Stimulated activated CD4-positive, alpha-beta T cell treated with anti-CD3 and anti-CD28 coated beads, TNF-alpha, amount 100 ng/mL, for 4 hours (primary cell): ENCODE data around the gene AMBRA1.
"Not testable (repeated sequence)": the region's sequence is repeated elsewhere in the genome, so short reads cannot be mapped to it uniquely, and the experiment has no call there.

Experiments used
- DNase-seq, 3 experiments: peaks; one replicate each; pipeline ENCODE4 v3.0.0-alpha.2; 2020; ENCODE audit warnings: low read depth in 3 of 3

Gene AMBRA1

DNA sequence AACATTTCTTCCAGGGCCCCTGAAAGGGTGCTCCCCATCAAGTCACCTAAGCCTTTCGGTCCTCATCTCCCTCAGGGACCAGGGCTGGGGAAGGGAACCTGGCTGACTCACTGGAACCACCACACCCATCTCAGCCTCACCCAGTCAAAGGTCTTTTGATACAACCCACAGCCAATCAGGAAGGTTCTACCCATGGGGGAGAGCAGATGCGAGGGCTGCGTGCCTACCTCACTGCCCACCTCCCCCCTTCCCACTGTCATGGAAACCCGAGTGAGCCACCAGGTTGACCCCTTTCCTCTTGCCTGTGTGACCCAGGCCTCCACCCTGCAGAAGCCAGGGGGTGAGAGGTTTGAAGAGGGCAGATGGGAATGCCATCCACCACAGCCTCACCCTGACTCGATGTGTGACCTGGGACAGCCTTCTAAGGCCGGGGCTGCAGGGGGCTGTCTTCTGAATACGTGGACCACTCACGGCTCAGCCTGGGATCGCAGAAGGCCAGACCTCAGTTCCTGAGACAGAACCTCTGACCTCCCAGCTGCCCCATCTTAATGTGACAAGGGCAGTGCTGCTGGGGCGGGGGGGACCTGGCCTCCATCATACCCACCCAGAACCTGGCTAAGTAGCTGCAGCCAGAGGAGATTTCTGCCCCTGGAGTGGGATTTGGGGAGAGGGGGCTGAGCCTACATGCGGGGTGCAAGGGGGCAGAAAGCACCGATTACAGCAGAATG is 209.7 kb downstream of the AMBRA1 start:
- DNase-seq, result no peak

DNA sequence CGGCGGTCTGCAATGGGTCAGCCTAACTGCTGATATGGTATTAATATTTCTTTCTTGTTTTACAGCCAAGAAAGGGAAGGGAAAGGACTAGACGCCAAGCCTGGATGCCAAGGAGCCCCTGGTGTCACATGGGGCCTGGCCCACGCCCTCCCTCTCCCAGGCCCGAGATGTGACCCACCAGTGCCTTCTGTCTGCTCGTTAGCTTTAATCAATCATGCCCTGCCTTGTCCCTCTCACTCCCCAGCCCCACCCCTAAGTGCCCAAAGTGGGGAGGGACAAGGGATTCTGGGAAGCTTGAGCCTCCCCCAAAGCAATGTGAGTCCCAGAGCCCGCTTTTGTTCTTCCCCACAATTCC is 210.4 kb downstream of the AMBRA1 start:
- DNase-seq, result no peak

DNA sequence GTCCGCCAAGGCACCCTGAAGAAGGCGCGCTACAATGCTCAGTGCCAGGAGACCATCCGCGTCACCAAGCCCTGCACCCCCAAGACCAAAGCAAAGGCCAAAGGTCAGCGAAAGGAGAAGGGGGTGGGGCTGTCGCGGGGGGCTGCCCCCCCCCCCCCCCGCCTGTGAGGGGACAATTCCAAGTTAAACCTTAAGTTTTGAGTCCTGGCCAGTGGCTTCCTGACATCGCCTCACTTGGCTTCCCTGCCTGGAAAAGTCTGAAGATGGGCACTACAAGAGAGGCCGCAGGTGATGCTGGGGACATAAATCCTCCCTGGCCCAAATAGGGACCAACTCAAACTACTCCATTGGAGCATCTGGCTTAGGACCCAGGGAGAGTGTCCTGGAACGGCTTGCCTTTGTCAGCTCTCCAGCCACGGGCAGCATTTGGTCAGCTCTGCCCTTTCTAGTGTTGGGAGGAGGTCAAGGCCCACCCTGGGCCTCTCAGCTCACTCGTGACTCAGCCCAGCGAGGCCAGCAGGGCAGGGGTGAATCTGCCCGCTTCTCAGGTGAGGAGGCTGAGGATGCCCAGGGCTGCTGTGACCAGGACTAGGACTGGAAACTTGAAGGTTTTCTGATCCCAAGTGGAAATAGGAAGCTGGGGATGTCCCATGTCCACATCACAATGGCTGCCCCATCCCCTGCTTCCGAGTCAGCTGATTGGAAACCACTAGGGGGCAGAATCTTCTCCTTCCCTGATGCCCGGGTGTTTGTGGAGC is 211.0 kb downstream of the AMBRA1 start:
- no peak for DNase-seq

DNA sequence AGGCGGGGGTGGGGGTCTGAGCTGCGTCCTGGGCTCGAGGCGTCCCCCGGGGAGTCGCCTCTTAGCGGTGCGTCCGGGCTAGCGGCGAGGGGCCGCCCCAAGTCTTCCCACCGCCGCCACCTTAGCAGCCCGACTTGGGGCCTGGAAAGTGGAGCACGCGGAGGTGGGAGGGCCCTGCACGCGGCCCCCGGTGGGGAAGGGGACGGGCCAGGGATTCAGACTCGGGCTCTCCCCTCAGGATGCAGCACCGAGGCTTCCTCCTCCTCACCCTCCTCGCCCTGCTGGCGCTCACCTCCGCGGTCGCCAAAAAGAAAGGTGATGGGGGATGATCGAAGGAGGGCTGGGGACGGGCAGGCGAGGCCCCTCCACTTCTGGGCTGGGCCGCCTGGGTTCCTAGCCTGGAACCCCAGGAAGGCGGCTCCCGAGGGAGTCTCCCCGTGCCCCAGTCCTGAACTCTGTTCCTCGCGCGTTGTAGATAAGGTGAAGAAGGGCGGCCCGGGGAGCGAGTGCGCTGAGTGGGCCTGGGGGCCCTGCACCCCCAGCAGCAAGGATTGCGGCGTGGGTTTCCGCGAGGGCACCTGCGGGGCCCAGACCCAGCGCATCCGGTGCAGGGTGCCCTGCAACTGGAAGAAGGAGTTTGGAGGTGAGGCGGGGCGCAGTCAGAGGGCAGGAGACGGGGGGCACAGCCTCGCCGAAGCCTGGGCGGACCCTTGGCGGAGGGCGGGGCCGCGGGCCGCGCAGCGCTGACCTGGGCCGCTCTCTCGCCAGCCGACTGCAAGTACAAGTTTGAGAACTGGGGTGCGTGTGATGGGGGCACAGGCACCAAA is 211.8 kb downstream of the AMBRA1 start:
- no peak for DNase-seq

DNA sequence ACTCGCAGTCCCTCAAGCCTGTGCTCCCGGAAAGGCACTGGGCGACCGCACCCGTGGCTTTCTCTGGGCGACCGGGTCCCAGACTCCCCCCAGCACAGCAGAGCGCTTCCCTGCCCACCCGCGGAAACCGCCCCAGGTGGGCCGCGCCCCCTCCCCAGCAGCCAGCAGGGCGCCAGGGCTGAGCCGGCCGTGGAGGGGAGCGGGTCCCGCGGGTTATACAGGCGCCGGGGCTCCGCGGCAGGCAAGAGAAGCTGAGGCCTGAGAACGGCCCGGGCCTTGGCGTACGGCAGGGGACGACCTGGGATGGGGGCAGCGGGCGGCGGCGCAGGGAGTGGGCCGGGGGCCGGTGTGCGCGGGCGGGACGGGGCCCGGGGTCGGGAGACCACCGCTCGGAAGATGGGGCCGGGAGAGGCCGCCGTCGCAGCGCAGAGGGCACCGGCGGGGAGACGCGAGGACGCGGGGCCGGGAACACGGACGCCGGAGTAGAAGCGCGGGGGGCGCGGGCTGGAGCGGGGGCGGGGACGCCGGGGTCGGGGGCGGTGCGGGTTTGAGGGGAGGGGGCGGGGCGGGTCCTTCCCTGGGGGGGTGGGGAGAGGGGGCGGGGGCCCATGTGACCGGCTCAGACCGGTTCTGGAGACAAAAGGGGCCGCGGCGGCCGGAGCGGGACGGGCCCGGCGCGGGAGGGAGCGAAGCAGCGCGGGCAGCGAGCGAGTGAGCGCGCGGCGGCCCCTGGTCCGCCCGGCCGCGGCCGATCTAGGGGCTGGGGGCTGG is 212.6 kb downstream of the AMBRA1 start, which contains the start of gene MDK:
Gene MDK, plus strand, starts transcription at position 622 of the 771 bp plus-strand sequence. CDS start 389 bp downstream, outside the sequence.
- DNase-seq, result no peak

DNA sequence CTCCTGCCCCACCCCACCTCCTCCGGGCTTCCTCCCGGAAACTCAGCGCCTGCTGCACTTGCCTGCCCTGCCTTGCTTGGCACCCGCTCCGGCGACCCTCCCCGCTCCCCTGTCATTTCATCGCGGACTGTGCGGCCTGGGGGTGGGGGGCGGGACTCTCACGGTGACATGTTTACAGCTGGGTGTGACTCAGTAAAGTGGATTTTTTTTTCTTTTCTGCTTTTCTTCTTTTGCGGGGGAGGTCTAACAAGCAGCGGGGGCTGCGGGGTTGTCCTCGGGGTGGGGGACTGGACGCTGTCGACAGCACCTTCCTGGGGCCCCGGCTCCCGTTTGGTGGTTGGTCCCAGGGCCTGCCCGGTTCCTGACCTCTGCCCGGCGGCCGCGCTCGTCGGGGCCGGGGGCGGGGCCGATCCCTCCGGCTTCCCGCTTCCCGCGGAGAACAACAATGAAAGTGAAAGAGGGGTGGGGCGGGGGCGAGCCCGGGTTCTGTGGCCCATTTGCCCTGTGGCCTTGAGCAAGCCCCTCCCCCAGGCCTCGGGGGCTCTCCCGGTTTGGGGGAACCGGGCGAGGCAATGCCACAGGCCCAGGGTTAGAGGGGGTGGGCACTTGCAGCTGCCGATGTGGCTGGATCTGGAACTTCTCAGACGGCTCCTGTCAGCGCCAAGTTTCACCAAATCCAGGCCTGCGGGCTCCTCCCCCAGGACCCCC is 213.3 kb downstream of the AMBRA1 start:
- DNase-seq, result peak; percentile 42 to 57 (median 51)

DNA sequence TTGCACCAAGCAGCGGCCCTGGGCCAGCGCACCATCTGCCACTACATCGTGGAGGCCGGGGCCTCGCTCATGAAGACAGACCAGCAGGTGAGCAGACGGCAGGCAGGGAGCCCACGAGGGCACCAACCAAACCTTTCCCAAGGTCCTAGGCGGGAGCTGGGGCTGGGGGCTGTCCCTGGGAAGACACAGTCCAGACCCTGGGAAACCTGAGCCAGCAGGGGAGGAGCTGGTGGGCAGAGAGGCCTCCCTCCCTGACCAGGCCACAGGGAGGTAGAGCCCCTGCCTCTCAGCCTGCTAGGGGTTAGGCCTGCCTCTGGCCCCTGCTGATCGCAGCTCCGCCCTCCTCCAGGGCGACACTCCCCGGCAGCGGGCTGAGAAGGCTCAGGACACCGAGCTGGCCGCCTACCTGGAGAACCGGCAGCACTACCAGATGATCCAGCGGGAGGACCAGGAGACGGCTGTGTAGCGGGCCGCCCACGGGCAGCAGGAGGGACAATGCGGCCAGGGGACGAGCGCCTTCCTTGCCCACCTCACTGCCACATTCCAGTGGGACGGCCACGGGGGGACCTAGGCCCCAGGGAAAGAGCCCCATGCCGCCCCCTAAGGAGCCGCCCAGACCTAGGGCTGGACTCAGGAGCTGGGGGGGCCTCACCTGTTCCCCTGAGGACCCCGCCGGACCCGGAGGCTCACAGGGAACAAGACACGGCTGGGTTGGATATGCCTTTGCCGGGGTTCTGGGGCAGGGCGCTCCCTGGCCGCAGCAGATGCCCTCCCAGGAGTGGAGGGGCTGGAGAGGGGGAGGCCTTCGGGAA is 214.1 kb downstream of the AMBRA1 start:
- DNase-seq, result not testable (repeated sequence)

DNA sequence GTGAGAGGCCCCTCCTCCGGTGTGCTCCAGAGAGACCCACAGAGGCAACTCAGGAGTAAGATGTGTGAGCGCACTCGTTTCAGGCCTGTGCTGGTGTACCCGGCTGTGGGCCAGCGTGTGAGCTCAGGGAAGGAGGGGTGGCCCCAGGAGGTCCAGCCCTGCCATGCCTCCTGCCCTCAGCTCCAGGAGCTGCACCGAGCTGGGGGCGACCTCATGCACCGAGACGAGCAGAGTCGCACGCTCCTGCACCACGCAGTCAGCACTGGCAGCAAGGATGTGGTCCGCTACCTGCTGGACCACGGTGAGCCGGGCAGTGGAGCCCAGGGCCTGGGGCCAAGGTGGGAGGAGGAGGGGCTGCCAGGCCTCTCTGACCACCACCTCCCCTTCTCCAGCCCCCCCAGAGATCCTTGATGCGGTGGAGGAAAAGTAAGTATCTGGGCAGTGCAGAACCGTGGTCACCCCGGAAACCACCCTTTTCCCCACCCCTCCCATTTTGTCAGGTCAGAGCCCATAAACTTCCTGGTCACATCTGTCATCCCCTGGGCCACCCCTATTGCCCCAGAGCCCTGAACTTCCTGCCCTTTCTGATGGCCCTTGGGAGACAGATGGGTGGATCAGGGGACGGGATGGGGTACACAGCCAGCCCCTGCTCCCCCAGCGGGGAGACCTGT is 214.9 kb downstream of the AMBRA1 start:
- DNase-seq, result no peak

DNA sequence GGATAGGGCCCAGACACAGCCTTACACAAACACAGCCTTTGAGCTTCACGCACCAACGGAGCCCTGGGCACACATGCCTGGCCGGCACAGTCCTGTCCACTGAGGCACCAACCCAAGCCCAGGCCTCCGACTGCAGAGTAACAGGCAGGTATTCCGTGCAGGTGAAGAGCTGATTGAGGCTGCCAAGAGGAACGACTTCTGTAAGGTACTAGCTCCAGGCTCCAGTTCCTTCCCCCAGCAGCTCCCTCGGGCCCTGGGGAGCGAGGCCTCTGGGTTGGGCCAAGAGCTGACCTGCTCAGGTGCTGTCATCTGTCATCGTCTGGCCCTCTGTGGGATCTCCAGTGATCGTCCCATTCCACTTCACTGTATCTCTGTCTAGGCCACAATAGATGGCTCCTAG is 215.5 kb downstream of the AMBRA1 start:
- DNase-seq, result no peak

DNA sequence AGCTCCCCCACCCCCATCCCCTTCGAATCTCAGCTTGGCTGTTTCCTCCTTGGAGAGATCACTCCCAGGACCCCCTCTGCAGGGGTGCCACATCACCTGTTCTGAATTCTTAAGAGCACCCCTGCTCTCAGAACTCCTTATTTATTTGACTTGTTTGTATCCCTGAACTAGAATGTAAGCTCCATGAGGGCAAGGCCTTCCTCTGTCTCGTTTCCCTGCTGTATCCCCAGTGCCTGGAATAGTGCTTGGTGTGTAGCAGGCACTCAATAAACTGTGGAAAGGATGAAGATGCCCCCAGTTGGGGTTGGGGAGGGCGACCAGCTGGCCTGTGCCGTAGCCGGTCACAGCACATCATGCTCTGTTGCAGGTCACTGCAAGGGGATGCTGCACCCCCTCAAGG is 216.0 kb downstream of the AMBRA1 start:
- DNase-seq, result no peak

DNA sequence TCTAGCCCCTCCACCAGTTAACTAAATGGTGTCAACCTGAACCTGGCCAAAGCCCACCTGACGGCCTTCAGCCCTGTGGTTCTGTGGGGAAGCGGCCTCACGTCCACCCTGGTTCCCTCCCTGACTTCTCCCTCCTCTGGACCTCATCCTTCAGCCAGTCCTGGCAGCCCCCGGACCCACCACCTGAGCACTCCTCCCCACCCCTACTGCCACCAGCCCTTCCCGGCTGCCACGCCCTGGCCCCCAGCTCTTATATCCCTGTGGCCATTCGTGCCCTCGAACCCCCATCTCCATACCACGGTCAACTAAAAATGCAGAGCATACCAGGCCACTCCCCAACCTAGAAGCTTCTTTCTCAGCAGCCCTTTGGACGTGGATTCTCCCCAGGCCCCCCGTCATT is 216.5 kb downstream of the AMBRA1 start:
- no peak for DNase-seq

DNA sequence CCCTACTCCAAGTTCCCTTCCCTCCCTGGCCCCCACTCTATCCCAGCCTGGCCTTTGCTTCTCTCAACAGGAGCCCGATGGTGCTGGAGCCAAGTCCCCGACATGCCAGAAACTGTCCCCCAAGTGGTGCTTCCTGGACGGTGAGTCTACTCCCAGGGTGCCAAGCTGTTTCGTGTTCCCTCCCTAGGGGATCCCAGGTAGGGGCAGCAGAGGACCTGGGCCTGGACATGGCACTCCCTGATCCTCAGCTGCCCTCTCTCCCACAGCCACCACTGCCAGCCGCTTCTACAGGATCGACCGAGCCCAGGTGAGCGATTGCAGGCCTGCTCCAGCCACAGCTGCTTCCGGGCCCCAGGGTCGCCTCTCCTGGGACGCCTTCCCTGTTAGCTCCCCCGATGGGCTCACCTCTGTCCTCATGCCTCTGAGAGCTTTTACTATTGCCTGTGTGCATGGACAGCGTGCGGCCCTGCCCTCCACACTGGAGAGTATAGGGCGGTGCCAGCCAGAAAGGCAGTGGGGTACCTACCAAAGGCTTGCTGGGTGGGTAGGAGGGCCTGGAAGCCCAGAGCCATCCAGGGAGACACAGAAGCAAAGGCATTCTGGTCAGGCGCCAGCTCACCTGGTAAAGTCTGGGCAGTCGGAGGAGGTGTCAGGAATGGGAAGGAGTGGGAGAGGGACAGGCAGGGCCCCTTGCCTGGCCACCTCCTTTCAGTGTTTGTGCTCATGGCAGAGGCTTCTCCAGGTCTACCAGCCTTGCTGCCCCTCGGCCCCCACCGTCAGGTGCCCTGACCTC is 217.4 kb downstream of the AMBRA1 start:
- no peak for DNase-seq

DNA sequence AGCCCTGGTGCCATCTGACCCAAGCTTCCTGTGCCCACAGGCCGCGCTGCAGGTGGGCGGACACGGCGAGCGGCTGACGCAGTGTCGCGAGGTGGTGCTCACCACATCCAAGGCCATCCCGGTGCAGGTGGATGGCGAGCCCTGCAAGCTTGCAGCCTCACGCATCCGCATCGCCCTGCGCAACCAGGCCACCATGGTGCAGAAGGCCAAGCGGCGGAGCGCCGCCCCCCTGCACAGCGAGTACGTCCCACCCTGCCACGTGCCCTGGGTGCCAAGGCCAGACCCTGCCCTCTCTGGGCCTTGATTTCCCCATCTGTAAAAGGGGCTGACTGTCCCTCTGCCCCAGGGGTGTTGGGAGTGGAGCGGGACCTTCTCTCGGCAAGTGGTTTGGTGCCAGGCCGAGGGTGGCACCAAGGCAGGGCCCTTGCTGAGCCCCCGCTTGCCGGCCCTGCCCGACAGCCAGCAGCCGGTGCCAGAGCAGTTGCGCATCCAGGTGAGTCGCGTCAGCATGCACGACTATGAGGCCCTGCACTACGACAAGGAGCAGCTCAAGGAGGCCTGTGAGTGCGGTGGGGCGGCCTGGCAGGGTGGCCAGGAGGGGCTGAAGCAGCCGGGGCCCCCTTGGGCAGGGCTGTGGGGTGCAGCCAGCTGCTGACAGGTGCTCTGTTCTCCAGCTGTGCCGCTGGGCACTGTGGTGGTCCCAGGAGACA is 218.3 kb downstream of the AMBRA1 start:
- DNase-seq, result no peak

DNA sequence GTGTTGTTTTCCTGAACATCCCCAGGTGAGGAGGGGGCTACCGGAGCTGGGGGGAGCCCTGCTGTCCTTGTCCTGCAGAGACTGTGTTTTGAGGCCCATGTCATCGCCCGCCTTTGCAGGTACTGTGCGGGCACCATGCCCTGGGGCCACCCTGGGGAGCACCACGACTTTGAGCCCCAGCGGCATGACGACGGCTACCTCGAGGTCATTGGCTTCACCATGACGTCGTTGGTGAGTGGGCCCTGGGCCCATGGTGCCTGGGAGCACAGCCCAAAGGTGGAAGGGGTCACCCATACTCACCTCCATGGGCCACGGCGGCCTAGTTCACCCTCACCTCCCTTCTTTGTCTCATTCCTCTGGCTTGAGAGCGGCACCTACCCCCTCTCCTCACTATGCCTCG is 219.0 kb downstream of the AMBRA1 start:
- no peak for DNase-seq

DNA sequence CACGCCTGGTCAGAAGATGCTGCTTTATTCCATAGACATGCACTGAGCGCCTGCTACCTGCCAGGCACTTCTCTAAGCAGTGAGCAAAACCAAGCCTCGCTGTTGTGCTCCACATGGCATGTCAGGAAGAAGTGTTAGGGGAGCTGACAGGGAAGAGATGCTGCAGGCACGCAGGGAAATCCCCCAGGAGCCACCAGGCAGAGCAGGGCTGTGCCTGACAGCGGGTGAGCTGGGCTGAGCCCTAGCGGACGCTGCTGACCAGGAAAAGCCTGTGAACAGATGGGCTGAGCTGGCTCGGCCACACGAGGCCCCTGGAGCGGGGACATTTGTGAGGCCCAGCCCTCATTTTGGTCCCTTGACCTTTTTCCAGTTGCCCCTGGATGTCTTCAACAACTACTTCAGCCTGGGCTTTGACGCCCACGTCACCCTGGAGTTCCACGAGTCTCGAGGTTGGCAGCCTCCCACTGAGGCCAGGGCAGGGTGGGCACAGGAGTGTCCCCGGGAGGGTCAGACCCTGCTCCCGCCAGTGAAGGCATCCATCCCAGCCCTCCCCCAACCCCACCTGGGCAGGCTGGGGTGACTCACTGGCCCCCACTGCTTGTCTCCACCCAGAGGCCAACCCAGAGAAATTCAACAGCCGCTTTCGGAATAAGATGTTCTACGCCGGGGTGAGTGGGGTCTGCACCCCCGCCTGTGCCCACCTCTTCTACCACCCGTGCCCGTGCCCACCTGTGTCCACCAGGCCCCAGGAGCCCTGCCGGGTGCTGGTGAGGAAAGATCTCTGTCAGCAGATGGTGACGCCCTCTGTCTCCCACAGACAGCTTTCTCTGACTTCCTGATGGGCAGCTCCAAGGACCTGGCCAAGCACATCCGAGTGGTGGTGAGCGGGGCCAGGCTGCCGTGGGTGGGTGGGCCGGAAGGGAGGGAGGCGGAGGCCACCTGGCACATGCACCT is 219.8 kb downstream of the AMBRA1 start:
- no peak for DNase-seq

DNA sequence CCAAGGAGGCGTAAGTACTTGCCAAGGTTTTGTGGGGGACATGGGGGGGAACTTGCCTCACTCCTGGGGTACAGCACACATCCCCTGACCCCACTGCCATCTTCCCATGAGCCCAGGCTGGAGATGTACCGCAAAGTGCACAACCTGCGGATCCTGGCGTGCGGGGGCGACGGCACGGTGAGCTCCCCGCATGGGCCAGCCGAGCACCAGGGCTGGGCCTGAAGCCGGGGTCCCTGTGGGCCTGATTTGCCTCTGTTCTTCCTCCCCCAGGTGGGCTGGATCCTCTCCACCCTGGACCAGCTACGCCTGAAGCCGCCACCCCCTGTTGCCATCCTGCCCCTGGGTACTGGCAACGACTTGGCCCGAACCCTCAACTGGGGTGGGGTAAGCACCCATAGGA is 221.3 kb downstream of the AMBRA1 start:
- not testable (repeated sequence) for DNase-seq

DNA sequence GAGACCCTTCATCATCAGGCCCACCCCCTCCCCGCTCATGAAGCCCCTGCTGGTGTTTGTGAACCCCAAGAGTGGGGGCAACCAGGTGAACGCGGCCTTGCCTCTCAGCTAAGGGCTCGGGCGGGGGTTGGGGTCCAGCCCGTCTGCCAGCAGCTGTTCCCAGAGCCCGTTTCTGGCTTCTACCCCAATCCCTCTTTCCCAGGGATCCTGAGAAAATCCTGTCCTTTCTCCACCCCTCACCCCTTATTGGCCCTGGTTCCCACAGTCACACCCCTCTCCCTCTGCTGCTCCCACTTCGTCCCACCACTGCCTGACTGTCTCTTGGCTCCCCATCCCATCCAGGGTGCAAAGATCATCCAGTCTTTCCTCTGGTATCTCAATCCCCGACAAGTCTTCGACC is 221.7 kb downstream of the AMBRA1 start:
- no peak for DNase-seq
